Dermis microvascular lymphatic vessel endothelial cell (primary cell): ENCODE data around the gene PHACTR3. TPM values are rescaled to one million over a fixed set of nuclear protein-coding genes. Genes with fewer than 3 reads are reported as not detected.

Source experiments
- DNase-seq, 2 donors: peaks; one replicate each; pipeline versions ENCODE4 v3.0.0 to v3.0.0-alpha.2; 2010; ENCODE audit warnings: low read depth in 2 of 2
- total RNA-seq: library from RNA; depleted of rRNA; stranded (reverse); fragments of >200 nt; gene quantifications from 2 replicates; pipeline ENCODE4 v1.2.1, GENCODE V29; 2014

The PHACTR3 gene
- total RNA-seq, 1 donor from 2014 or later, result 2.4 TPM

- no peak for DNase-seq
Measured at GRCh38 chr20:59729506-59729905, 125.2 kb downstream of the PHACTR3 start.

- DNase-seq, result no peak
Measured at GRCh38 chr20:59730722-59731121, 126.4 kb downstream of the PHACTR3 start.

DNA sequence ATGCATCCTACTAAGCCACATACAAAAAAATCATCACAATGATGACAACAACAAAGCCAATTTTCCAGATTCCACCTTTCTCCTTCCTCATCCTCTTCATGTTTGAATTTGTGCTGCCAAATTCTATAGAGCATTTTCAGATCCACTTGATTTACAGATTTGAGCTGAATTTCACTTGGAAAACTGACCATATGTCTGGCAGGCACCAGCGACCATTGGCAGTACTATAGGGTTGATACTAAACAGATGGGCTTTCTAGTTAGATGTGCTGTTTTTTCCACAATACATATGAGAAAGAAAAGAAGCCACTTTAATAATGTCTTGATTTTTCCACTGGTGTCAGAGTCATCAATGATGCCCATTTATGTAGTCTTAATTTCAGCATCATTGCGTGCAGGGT is 127.0 kb downstream of the PHACTR3 start:
- DNase-seq, result no peak

- DNase-seq, result no peak
Measured at GRCh38 chr20:59733351-59733750, 129.0 kb downstream of the PHACTR3 start.

- DNase-seq, result no peak
Measured at GRCh38 chr20:59735486-59735885, 131.1 kb downstream of the PHACTR3 start.

DNA sequence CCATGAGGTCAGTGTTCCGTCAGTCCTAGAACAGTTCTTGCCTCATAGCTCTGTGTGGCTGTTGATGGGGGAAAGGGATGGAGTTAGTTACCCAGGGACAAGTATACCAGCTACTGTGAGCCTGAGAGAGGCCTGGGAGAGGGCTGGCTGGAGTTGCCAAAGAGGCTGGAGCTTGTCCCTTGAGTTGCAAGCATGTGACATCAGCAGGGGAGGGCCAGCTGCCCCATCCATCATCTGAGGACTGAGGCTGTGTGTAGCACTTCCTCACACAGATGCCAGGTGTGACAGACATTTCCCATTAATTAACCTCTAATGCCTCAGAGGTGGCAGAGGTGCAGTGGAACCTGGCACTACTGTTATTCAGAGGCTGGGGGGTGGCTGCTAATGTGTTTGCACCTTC is 131.6 kb downstream of the PHACTR3 start:
- DNase-seq, result no peak

DNA sequence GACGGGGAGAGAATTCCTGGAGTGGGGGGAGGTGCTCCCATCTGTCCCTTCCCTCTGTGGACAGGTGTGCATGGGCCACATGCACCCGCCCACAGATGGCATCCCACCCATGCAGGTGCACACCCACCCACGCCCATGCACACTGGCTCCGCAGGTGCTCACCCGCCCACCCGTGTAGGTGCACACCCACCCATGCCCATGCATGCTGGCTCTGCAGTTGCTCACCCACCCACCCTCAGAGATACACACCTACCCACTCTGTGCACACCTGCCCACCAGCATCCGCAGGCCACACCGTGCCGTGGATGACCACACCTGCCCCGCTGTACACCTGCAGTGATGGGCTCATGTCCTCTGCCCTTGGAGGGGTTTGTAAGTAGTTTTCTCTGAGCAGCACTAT is 132.0 kb downstream of the PHACTR3 start:
- no peak for DNase-seq

GRCh38 chr20:59737073-59737666 is 132.8 kb downstream of the PHACTR3 start:
- DNase-seq, result no peak

- no peak for DNase-seq
Measured at GRCh38 chr20:59737816-59738215, 133.5 kb downstream of the PHACTR3 start.

DNA sequence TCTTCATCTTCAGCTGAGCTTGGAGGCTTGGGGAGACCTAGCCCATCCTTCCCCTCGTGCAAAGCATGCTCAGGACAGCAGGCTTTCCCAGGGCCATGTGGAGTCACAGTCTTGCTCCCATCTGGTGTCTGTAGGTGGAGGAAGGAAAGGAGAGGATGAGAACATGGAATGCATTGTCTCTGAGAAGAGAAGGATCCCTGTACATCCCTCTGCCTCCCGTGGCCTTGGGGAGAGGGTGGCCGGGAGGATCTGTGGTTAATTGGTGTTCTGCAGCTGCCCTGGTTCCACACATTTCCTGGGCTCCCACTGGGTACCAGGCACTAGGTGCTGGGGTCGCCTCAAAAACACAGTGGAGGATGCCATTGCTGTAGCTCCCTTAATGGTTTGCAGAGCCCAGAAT is 134.5 kb downstream of the PHACTR3 start:
- no peak for DNase-seq

- DNase-seq, result no peak
Measured at GRCh38 chr20:59740621-59741020, 136.3 kb downstream of the PHACTR3 start.

GRCh38 chr20:59741073-59741472 is 136.7 kb downstream of the PHACTR3 start:
- no peak for DNase-seq

DNA sequence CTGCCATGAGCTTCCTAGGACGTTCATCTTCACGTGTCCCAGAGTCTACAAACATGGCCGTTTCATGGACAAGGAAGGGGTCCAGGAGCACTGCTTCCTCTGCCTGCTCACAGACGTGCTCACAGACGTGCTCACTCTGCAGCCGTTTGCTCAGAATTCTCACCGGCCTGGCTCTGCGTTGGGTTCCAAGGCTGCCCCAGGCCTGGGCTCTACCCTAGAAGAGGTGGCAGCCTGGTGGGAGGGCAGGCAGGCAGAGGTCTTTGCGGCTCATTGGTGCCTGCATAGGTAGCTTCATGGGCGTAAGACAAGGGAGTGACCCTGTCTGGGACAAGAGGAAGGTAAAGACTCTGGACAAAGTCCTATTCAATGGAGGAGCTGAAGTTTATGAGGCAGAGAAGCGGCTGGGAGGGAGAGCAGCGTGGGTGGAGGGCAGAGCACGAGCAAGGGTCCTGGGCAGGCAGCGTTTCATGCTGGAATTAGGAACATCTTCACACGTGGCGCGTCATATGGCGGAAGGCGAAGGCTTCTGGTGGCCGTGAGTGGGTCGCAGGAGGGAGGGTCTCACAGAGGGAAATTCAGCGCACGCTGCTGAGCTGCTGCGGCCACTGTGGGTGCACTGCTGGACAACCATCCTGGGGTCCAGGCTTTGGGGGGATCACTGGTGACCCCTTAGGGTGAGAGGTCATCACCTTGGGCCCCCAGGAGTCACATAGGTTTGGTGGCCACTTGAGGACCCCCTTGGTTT is 138.2 kb downstream of the PHACTR3 start:
- DNase-seq, result no peak

- DNase-seq, result no peak
Measured at GRCh38 chr20:59743308-59743707, 139.0 kb downstream of the PHACTR3 start.

DNA sequence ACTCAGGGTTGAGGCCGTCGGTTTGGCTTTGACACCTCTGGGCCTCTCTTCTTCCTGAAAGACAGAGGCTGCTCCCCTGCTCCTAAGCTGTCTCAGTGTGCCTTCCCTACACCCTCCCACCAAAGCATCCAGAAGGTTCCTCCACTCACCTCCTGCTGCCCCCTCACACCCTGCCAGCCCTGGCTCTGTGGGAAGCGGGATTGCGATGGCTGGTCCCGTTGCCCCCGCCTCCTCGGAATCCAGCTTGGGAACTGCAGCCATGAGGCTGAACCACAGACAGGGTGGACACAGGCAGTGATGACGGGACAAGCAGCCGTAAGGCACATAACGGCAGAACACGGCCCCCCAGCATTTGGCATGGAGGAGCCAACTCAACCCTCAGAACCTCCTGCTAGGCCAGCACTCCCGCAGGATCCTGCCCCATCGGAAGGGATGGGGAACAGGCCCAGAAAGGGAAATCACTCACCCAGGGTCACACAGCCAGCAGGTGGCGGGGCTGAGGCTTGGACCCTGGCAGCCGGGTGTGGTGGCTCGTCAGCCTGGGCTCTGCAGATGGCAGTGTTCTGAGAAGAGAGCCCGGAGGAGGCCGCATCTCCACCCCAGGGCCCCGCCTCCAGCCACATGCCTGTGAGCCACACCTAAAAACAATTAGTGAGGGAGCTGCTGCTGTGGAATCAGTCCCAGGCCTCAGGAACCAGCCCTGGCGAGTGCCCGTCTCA is 139.6 kb downstream of the PHACTR3 start:
- DNase-seq, result no peak

DNA sequence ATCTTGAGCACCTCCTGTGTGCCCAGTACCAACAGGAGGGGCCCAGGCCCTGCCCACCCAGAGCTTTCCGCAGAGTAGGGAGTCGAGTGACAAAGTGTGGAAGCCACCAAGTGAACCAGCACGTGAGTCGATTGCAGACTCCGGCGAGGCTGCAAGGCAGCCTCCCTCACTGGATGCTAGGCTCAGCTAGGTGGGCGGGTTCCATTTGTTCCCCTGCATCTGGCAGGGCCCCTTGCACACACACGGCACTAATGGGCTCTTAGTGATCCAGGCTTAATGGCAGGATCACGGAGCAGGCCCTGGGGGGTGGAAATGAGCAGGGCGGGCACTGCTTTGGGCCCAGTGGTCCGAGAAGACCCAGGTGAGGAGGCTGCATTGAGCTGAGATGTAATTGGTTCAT is 140.4 kb downstream of the PHACTR3 start:
- DNase-seq, result no peak

GRCh38 chr20:59745201-59745600 is 140.9 kb downstream of the PHACTR3 start:
- no peak for DNase-seq

DNA sequence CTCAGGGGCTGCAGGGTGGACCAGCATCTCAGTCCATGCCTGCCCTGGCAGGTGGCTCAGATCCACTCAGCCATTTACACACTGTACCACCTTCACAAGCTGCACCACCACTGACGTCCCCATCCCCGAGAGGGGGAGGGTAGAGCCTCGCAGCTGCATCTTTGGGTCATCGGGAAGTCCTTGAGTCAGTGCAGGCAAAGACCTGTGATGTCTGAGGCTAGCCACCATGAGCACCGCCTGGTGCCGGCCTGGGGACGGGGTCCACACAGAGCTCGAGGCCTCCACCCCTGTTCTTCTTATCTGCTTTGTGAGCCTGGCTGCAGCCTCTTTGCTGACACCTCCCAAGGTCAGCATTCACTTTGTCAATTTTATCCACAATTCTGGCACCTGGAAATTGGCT is 141.4 kb downstream of the PHACTR3 start:
- no peak for DNase-seq

DNA sequence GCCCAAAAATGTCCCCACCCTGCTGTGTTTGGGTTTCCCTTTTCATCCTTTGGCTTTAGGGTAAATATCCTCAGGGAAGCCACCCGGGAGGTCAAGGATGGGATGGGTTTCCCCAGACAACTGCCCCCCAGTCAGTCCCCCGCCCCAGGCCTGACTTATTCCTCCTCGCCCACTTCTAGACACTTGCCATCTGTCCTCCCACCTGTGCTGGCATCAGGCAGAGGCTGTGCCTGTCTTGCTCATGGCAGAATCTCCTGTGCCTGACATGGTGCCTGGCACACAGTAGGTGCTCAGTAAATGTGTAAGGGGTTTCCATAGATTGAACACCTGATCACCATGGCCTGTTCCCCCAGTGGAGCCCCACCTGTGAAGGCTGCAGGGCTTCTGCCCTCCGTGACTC is 141.8 kb downstream of the PHACTR3 start:
- no peak for DNase-seq

- no peak for DNase-seq
Measured at GRCh38 chr20:59747671-59748515, 143.6 kb downstream of the PHACTR3 start.

DNA sequence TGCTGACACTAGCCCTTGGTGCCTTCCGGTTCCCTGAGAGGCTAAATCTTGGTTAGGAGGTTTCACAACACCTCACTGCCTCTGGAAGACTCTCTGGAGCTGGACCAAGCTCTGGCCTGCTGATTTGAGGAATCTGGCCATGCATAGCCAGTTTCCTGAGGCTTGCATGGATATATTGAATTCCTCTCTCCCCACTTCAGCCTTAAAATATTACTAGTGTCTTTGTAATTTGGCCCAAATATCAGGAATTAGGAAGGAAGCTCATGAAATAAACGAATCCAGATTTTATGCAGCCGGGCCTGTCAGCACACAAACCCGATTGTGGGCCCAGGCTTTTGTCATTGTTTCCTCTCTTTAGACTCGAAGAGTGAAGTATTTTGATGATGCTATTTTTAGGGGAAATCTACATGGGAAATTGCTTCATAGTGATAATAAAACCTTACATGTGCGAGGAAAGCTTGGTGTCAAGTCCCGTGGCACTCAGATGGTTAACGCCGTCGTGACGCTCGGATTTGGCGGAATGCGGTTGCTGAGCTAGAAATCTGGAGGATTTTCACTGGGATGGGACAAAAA is 144.4 kb downstream of the PHACTR3 start:
- DNase-seq, result no peak

DNA sequence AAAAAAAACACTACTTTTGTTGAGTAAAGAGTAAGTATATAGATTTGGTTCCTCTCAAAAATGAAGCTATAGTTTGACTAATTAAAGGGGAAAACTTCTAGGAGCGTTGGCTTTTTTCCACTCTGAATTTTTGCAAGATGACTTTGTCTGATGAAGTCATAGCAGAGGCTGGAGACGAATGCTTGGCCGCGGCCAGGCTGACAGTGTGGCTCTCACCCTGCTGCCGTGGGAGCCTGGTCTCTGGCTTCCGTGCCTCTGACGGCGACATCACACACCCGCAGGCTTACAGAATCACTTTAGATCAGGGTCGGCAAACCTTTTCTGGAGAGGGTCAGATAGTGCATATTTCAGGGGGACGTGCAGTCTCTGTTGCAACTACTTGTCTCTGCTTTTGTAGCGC is 145.0 kb downstream of the PHACTR3 start:
- DNase-seq, result no peak
